Right lobe of liver (tissue), 6 donors: ENCODE data around the gene MYL4. TPM values are rescaled to one million over a fixed set of nuclear protein-coding genes. Genes with fewer than 3 reads are reported as not detected.
"Not testable (repeated sequence)": the region's sequence is repeated elsewhere in the genome, so short reads cannot be mapped to it uniquely, and the experiment has no call there.

Experiments
- ATAC-seq, 4 donors: fragments of 200-7000 bp; cut with Tn5 transposase; one replicate each; pipeline ENCODE4 v1.9.1; 2020; ENCODE audit warnings: mild to moderate bottlenecking in 4 of 4, moderate library complexity in 4 of 4
- DNase-seq, 3 donors: peaks; one replicate each; pipeline ENCODE4 v3.0.0-alpha.2; 2020
- H3K27ac ChIP-seq, 3 donors: fragments of 200-600 bp; one replicate each; pipeline ENCODE4 v1.8.0; 2022
- H3K27me3 ChIP-seq, 2 donors: fragments of 200-600 bp; one replicate each; pipeline ENCODE4 v1.8.0; 2022
- H3K36me3 ChIP-seq, 4 donors: fragments of 200-600 bp; sonication (generic) in 1 of 4; one replicate each; pipeline versions ENCODE4 v1.5.1 to v1.8.0; 2017 to 2022; ENCODE audit warnings: control low read depth in 1 of 4
- H3K4me1 ChIP-seq, 4 donors: fragments of 200-600 bp; sonication (generic) in 1 of 4; one replicate each; pipeline versions ENCODE4 v1.5.1 to v1.8.0; 2017 to 2022; ENCODE audit warnings: control low read depth in 1 of 4
- H3K4me3 ChIP-seq, 3 donors: fragments of 200-600 bp; one replicate each; pipeline ENCODE4 v1.8.0; 2022
- H3K9me3 ChIP-seq, 4 donors: fragments of 200-600 bp; sonication (generic) in 1 of 4; one replicate each; pipeline versions ENCODE4 v1.5.1 to v1.8.0; 2017 to 2022; ENCODE audit warnings: control low read depth in 1 of 4
- POLR2A ChIP-seq: fragments of 450-650 bp; IDR thresholded peaks from one replicate; pipeline ENCODE4 v1.6.1; 2017; ENCODE audit warnings: antibody characterized with exemption, mild to moderate bottlenecking
- WGBS: methylation state at CpG from one replicate; pipeline ENCODE4 v1.1.6; 2018; ENCODE audit warnings: low coverage, low lambda C conversion rate; ENCODE audit not compliant: insufficient coverage; ENCODE audit errors: missing lambda C conversion rate; 5-methylcytosine and 5-hydroxymethylcytosine counted together
- intact Hi-C, 2 donors: fragments of 100-400 bp; cut with DNase I; formaldehyde crosslinking; loops; one replicate each; pipeline versions ENCODE4 v1.11.2 to v1.14.1; 2022
- total RNA-seq, 6 experiments: library from RNA; depleted of rRNA in 2 of 6; stranded (reverse); fragments of >200 nt in 2 of 6; fragmentation: NEBNext Ultra II Directional in 3 of 6; extraction: Animal tissue kit (Norgen Biotek cat#: 25700) in 3 of 6; gene quantifications; one replicate each; pipeline versions ENCODE4 v1.1.0 to v1.2.4, GENCODE V29; 2016 to 2023
- TF ChIP-seq, protein P1 (sequence below), 4 donors: fragments of 200-600 bp in 3 of 4; fragments of 450-650 bp in 1 of 4; IDR thresholded peaks; one replicate each; pipeline versions ENCODE4 v1.5.1 to v1.8.0; 2016 to 2022; ENCODE audit warnings: antibody characterized with exemption in 4 of 4, mild to moderate bottlenecking in 2 of 4
- donor health status: DM: no; HTN: yes; CAD: no.
- donor health status: DM: no; HTN: no; CAD: no.
- donor health status: DM: no; HTN: no; CAD: no.
- donor health status: DM: no; HTN: yes; CAD: no.
- donor health status: DM: no; HTN: yes; CAD: no.

The MYL4 gene
- total RNA-seq, 6 experiments from 2014 or later, result 0.42 to 0.80 (median 0.58) TPM; not detected in 2

DNA sequence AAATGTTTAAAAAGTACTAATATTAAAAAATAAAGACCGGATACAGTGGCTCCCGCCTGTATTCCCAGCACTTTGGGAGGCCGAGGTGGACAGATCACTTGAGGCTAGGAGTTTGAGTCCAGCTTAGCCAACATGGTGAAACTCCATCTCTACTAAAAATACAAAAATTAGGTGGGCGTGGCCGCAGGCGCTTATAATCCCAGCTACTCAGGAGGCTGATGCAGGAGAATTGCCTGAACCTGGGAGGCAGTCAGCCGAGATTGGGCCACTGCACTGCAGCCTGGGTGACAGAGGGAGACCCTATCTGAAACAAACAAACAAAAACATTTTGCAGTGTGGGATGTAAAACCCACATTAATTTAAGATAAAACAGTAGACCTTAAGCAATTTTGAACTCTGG, 31.9 kb upstream of the MYL4 start:
- DNase-seq (no peak), ATAC-seq (no peak)
- WGBS, result 81% methylated on average over 3 of the region's 7 CpGs
- intact Hi-C loops, result no loop called here
- TF ChIP-seq, protein P1, sequence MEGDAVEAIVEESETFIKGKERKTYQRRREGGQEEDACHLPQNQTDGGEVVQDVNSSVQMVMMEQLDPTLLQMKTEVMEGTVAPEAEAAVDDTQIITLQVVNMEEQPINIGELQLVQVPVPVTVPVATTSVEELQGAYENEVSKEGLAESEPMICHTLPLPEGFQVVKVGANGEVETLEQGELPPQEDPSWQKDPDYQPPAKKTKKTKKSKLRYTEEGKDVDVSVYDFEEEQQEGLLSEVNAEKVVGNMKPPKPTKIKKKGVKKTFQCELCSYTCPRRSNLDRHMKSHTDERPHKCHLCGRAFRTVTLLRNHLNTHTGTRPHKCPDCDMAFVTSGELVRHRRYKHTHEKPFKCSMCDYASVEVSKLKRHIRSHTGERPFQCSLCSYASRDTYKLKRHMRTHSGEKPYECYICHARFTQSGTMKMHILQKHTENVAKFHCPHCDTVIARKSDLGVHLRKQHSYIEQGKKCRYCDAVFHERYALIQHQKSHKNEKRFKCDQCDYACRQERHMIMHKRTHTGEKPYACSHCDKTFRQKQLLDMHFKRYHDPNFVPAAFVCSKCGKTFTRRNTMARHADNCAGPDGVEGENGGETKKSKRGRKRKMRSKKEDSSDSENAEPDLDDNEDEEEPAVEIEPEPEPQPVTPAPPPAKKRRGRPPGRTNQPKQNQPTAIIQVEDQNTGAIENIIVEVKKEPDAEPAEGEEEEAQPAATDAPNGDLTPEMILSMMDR (IDR thresholded peaks at IDR 0.05), result no peak
- H3K4me1 ChIP-seq, result peaks cover 0 to 3% (median 0%) of the 10 kb centered on the region in 4 donors
- no peaks in the 10 kb centered on the region for H3K27me3 ChIP-seq
- no peaks in the 10 kb centered on the region for H3K9me3 ChIP-seq
- H3K36me3 ChIP-seq, result peaks cover 0 to 24% (median 3%) of the 10 kb centered on the region in 4 donors
- no peak overlapping the region for H3K27ac ChIP-seq
- H3K4me3 ChIP-seq, result no peak overlapping the region

DNA sequence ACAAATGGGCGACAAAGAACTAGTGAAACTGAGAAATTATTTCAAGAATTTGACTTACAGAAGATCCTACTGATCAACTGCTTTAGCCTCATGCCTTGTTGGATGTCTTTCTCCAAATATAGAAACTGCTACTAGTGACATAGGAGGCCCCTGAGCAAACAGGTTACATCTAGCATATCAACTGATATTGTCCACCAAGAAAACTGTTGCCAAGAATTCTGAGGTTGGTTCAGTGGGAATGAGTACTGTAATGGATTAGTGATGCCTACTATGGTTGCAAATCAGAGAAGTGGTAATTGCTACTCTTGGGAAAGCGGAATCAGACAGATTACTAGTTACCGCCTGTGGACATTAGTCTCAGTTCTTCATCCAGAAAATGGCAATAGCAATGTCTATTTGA, 30.0 kb upstream of the MYL4 start:
- no peak overlapping the region for H3K4me3 ChIP-seq
- no peak for TF ChIP-seq POLR2A
- TF ChIP-seq, protein P1 (IDR thresholded peaks at IDR 0.05), result no peak
- WGBS, result 100% methylated on average over 3 of the region's 3 CpGs
- H3K27me3 ChIP-seq, result no peaks in the 10 kb centered on the region
- intact Hi-C loops, result no loop called here
- H3K36me3 ChIP-seq, result peaks cover 0 to 24% (median 3%) of the 10 kb centered on the region in 4 donors
- H3K9me3 ChIP-seq, result no peaks in the 10 kb centered on the region
- no peak for DNase-seq
- H3K27ac ChIP-seq, result no peak overlapping the region
- no peak for ATAC-seq
- H3K4me1 ChIP-seq, result peaks cover 0 to 5% (median 0%) of the 10 kb centered on the region in 4 donors

DNA sequence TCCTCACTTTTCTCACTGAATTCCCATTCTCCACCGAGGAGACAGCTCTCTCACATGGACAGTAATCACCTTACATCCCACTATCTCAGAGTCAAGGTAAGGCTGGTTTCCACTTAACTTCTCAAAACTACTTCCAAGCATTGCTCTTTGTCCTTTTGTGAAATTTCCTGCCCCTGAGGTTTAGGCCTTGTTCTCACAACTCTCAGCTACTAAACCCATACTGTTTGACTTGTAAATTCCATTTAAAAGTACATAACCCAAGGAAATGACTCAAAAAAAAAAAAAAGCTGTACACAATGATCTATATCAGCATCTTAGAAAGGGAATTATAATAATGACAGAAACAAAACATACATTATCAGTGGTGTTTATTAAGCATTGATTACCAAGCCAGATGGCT, 28.8 kb upstream of the MYL4 start:
- peaks cover 0 to 24% (median 3%) of the 10 kb centered on the region in 4 donors for H3K36me3 ChIP-seq
- no peak for ATAC-seq
- intact Hi-C loops, result no loop called here
- no peak for DNase-seq
- H3K4me1 ChIP-seq, result peaks cover 0 to 5% (median 0%) of the 10 kb centered on the region in 4 donors
- no peaks in the 10 kb centered on the region for H3K9me3 ChIP-seq
- WGBS, result 60% methylated on average over 1 of the region's 1 CpG
- H3K4me3 ChIP-seq, result no peak overlapping the region
- no peaks in the 10 kb centered on the region for H3K27me3 ChIP-seq
- no peak overlapping the region for H3K27ac ChIP-seq
- TF ChIP-seq POLR2A, result no peak
- TF ChIP-seq, protein P1 (IDR thresholded peaks at IDR 0.05), result no peak

DNA sequence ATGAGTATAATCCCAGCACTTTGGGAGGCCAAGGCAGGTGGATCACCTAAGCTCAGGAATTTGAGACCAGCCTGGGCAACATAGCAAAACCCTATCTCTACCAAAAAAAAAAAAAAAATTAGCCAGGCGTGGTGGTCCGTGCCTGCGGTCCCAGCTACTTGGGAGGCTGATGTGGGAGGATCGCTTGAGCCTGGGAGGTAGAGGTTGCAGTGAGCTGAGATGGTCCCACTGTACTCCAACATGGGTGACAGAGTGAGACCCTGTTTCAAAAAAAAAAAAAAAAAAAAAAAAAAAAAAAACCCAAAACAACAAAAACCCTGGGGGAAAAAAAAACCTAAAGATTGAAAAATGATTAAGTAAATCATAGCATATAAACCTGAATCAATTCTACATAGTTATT, 28.2 kb upstream of the MYL4 start:
- H3K4me1 ChIP-seq, ATAC-seq, H3K27ac ChIP-seq, H3K27me3 ChIP-seq, intact Hi-C loops, DNase-seq, H3K9me3 ChIP-seq, H3K4me3 ChIP-seq: not testable (repeated sequence)
- WGBS, result 100% methylated on average over 3 of the region's 4 CpGs
- peaks cover 0 to 24% (median 3%) of the 10 kb centered on the region in 4 donors for H3K36me3 ChIP-seq

DNA sequence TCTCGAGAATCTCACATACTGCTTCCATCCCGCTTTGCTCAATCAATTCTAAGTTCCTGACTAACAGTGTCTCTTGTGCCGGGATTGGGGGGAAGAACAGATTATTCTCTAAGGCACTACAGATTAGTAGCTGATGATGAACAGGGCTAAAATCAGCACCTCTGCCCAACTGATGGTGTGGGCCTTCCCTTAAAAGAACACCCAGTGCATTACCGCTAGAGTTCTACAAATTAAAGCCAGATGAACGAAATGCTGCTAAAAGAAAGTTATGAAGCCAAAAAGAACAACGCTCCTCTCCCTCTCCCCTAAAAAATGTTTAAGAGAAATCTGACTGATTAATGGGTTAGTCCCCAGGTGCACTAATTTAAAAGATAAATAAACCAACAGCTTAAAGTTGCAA, 24.5 kb upstream of the MYL4 start:
- H3K4me3 ChIP-seq, result no peak overlapping the region
- 83% methylated on average over 5 of the region's 6 CpGs for WGBS
- no peak for TF ChIP-seq POLR2A
- TF ChIP-seq, protein P1 (IDR thresholded peaks at IDR 0.05), result no peak
- ATAC-seq (no peak), DNase-seq (no peak)
- H3K36me3 ChIP-seq, result peaks cover 0 to 10% (median 0%) of the 10 kb centered on the region in 4 donors
- H3K27ac ChIP-seq, result no peak overlapping the region
- H3K9me3 ChIP-seq, result no peaks in the 10 kb centered on the region
- H3K4me1 ChIP-seq, result peaks cover 0 to 20% (median 7%) of the 10 kb centered on the region in 4 donors
- H3K27me3 ChIP-seq, result no peaks in the 10 kb centered on the region
- intact Hi-C loops, result no loop called here
